C4-2B (cell line): ENCODE data around the gene DPCD.

Experiments
- ZFX ChIP-seq: fragments of 450-650 bp; IDR thresholded peaks from 2 replicates; pipeline ENCODE4 v1.6.1; 2017
- TF ChIP-seq, protein P1 (sequence below): fragments of 450-650 bp; conservative IDR thresholded peaks from 2 replicates; pipeline ENCODE4 v1.5.1; 2017; ENCODE audit warnings: mild to moderate bottlenecking

GRCh38 chr10:101616415-101617101 lies 28.4 kb downstream of the DPCD start:
- TF ChIP-seq, protein P1, sequence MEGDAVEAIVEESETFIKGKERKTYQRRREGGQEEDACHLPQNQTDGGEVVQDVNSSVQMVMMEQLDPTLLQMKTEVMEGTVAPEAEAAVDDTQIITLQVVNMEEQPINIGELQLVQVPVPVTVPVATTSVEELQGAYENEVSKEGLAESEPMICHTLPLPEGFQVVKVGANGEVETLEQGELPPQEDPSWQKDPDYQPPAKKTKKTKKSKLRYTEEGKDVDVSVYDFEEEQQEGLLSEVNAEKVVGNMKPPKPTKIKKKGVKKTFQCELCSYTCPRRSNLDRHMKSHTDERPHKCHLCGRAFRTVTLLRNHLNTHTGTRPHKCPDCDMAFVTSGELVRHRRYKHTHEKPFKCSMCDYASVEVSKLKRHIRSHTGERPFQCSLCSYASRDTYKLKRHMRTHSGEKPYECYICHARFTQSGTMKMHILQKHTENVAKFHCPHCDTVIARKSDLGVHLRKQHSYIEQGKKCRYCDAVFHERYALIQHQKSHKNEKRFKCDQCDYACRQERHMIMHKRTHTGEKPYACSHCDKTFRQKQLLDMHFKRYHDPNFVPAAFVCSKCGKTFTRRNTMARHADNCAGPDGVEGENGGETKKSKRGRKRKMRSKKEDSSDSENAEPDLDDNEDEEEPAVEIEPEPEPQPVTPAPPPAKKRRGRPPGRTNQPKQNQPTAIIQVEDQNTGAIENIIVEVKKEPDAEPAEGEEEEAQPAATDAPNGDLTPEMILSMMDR: no peak
- peak; percentile 35; the same call in 1 of the 2 replicates for TF ChIP-seq ZFX
